NCI-H524 (cell line): ENCODE measurements around the gene TESK1.

Experiments
- DNase-seq, 2 experiments: peaks; one replicate each; lab custom pipeline; 2025; lab: John Stamatoyannopoulos, UW

TESK1 gene

DNA sequence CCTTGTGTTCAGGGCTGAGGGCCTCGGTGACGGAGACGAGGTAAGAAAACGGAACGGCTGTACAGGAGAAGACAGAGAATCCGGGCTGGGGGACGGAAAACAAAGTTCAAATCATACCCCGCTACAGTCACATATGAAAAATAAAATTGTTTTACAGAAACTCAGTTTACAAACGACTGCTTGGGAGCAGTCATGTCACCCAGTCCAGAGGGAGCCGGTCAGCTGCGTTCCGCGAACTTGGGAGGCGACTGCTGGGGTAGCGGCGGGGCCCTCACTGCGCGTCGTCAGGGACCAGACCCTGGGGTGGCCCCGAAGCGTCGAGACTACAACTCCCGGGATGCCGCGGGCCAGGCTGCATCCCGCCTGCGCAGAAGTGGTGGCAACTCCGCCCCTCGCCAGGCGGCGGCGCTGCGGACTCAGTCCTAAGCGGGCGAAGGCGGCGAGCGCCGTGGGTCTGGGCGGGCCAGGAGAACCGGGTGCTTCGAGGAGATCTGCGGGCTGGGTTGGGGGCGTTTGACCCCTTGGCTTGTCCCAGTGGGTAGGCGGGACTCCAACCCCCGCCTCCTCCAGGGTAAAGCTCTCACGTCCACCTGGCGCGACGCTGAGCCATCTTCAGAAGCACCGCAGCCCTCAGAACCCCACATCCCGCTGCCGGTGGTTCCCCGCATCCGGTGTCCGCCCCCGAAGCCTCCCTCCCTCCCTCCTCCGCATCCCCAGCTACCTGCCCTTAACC lies 41.6 kb downstream of the TESK1 start:
- DNase-seq, result peak; percentile 75 to 88

DNA sequence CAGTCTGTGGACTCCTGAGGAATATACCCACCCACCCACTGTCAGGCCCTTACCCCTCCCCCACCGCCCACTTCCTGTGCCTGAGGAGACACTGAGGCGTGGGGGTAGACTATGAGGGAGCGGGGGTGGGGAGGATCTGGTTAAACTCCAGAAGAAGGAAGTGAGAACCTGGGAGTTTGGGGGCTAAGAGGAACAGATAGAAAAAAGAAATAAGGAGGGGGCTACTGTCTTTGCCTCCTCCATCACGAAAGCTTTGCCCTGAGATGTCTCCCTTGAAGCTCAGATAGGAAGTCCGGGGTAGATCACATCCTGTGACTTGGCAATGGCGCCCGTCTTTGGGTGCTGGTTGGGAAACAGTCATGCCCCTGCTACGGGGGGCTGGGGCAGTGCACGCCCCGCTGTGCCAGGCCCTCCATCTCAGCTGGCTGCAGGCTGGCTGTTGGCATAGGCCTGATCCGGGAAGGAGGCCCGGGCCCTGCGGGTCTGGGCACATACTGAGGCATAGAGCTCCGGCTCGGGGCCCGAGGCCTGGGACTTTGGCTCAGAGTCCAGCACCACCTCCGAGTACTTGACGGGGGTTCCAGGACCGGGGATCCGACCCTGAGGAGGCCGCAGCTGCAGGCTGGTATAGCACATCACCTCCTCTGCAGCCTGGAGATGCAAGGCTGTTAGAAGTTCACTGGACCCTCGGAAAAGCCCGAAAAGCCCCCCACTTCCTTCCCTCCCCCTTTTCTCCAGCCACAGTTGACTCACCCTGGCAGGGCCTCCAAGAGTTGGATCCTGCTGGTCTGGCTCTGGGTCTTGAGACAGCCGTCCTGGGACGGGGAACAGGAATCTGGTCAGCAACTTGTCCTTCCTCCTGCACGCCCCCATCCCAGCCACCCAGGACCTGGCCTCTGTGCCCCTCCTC lies 44.6 kb downstream of the TESK1 start:
- no peak for DNase-seq

DNA sequence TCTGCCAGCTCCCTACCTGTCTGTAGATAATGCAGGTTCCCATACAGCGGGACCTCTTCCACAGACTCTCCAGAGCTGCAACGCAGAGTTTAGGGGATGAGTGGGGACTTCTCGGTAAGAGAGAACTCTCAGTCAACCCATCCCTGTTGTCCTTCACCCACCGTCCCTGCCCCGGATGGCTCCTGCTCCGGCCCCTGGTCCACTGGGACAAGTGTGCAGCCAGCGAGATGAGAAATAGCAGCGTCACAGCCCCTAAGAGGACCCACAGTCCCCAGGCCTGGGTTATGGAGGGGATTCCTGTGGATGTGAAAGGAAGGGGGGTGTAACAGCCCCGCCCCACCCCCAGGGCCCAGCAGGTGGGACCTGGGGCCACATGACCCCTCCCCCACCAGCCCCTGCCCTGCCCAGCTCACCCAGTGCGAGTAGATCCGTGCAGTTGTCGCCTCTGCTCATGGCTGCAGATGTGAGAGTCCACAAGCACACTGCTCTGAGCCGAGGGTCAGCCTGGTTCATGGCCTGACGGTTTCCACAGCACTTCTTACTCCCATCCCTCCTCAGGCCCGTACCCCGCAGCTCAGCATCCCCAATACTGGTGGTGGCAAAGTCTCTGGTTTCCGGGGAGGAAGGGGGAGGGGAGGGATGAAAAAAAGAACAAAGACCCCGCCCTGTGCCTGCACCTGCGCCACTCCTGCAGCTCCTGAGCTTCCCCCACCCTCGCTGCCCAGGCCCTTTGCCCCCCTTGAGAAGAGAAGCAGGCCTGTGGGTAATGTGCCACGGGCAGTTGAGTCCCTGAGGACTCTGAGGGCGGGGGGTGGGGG lies 45.5 kb downstream of the TESK1 start, which contains the start of gene SIT1:
TSS of gene SIT1 (minus strand) at position 591 of the 818 bp plus-strand sequence. CDS start at position 513, 78 bp downstream.
- DNase-seq, result no peak

- DNase-seq, result no peak
These were observed 47.1 kb downstream of the TESK1 start for GRCh38 chr9:35651956-35652828.

DNA sequence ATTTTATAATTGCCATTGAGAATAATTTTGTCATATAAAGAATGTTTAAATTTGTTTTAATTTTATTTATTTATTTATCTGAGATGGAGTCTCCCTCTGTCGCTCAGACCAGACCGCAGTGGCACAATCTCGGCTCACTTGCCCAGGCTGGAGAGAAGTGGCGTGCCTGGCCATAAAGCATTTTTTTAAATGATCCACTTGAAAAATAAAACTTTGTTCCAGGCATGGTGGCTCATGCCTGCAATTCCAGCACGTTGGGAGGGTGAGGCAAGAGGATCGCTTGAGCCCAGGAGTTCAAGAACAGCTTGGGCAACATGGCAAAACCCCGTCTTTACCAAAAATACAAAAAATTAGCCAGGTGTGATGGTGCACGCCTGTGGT lies 47.8 kb downstream of the TESK1 start:
- no peak for DNase-seq

DNA sequence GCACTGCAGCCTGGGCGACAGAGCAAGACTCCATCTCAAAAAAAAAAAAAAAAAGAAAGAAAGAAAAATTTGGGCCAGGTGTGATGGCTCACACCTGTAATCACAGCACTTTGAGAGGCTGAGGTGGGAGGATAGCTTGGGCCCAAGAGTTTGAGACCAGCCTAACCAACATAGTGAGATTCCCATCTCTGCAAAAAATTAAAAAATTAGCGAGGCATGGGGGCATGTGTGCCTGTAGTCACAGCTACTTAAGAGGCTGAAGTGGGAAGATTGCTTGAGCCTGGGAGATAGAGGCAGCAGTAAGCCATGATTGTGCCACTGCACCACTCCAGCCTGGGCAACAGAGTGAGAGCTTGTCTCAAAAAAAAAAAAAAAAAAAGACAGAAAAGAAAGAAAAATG lies 48.5 kb downstream of the TESK1 start:
- no peak for DNase-seq

DNA sequence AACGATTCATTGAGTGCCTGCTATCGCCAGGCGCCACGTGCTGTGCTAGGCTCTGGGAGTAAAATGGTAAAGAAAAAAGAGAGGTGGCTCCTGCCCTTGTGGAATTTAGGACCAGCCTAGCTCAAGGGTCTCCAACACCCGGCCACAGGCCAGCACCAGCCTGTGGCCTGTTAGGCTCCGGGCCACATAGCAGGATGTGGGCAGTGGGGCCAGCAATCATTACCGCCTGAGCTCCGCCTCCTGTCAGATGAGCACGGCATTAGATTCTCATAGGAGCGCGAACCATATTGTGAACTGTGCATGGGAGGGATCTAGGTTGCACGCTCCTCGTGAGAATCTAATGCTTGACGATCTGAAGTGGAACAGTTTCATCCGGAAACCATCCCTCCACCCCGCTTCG lies 51.3 kb downstream of the TESK1 start:
- DNase-seq, result no peak

- peak; percentile 64 to 72 for DNase-seq
These were observed 51.9 kb downstream of the TESK1 start for GRCh38 chr9:35656831-35657545.

DNA sequence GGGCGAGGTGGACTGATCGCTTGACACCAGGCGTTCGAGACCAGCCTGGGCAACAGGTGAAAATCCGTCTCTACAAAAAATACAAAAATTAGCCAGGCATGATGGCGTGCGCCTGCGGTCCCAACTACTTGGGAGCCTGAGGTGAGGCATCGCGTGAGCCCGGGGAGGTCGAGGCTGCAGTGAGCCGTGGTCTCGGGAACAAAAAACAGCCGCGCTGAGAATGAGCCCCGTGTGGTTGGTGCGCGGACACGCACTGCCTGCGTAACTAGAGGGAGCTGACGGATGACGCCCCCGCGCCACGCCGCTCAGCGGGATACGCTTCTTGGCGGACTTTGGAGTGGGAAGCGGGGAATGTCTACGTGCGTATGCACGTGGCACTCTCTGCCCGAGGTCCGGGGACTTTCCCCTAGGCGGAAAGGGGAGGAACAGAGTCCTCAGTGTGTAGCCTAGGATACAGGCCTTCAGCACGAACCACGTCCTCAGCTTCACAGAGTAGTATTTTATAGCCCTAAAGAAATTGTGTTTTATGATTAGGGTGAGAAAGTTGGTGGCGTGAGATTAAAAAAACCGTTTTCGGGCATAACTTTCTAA lies 52.6 kb downstream of the TESK1 start, which contains the start of gene RMRP:
TSS of gene RMRP (minus strand) at position 474 of the 591 bp plus-strand sequence.
- DNase-seq, result peak; percentile 96 to 99

DNA sequence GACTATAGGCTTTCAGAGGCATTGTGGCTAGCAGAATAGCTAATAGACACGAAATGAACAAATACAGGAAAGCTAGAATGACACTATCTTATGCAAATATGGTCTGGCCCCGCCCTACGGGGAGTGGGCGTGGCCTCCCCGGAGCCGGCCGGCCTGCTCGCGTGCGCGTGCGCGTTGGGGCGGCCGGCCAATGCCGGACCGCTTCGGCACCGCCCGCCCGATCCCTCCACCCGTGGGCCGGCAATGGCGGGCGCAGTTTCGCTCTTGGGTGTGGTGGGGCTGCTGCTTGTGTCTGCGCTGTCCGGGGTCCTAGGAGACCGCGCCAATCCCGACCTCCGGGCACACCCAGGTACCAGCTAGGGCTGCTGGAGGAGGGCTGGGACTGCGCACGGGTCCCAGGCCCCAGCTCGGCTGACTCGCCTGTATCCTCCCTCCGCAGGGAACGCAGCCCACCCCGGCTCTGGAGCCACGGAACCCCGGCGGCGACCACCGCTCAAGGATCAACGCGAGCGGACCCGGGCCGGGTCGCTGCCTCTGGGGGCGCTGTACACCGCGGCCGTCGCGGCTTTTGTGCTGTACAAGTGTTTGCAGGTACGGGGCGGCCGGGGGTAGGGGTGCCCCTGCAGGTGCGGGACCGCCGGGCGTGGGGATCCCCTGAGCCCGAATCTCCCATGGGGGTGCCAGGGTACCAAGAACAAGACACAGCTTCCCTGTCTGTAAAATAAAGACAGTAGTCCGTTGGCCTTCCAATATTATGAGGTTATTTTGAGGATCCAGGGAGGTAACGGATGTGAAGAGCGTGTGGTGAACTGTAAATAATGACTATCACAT lies 53.3 kb downstream of the TESK1 start, which contains the start of gene CCDC107:
TSS of gene CCDC107 (plus strand) at position 156 of the 831 bp plus-strand sequence. CDS start at position 244, 88 bp downstream.
- peak; percentile 76 to 85 for DNase-seq

DNA sequence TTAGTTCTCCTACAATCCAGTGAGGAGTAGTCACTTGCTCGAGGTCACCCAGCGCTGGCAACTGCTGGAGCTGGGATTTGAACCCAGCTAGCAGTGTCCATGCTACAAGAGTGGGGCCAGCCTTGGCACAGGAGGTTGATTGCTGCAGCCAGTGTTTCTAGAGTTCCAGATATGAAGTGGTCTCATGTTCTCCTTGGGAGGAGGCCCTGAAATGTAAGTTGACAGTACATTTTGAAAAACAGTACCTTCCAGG lies 53.8 kb downstream of the TESK1 start:
- peak in 1 of 2 experiments; percentile 28 for DNase-seq

DNA sequence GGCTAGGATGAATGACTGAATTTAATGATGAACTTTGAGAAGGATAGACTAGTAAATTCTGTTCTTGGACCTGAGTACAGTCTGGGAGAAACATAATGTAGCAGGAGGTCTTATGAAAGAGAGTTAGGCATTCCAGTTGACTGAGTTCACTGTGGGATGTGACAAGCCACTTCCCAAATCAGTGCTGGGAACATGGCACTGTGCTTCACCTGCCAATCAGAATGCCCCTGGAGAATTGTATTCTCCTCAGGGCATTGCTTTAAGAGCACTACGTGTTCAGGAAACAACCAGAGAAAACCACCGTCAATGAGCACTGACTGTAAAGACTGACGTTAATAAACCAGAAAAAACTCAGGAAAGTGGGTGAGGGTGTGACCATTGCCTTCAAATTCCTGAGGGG lies 54.3 kb downstream of the TESK1 start:
- DNase-seq, result no peak
